Natural killer cell (primary cell): ENCODE measurements around the gene CD58. TPM values are rescaled to one million over a fixed set of nuclear protein-coding genes. Genes with fewer than 3 reads are reported as not detected.
A peak's percentile ranks its signal among the peaks of the same experiment; 100 is the strongest.

Experiments
- ATAC-seq, 3 donors: fragments of 150-1000 bp in 2 of 3; fragments of 200-7000 bp in 1 of 3; cut with Tn5 transposase; 1 replicate in 1 of 3; 2 replicates in 2 of 3; pipeline ENCODE4 v1.10.0; 2021; ENCODE audit warnings: mild to moderate bottlenecking in 2 of 3, moderate library complexity in 2 of 3
- DNase-seq, 2 donors: peaks; one replicate each; pipeline versions ENCODE4 v3.0.0 to v3.0.0-alpha.2; 2013 to 2021; ENCODE audit warnings: mixed read lengths in 1 of 2
- H3K27ac ChIP-seq: one replicate; pipeline ENCODE4 v1.5.1; 2013; ENCODE audit warnings: mild to moderate bottlenecking, low read length
- H3K27me3 ChIP-seq: one replicate; pipeline ENCODE4 v1.6.1; 2013; ENCODE audit warnings: low read length; ENCODE audit not compliant: control insufficient read depth, insufficient read depth
- H3K36me3 ChIP-seq: one replicate; pipeline ENCODE4 v1.6.1; 2013; ENCODE audit warnings: low read length; ENCODE audit not compliant: control insufficient read depth, insufficient read depth
- H3K4me1 ChIP-seq: one replicate; pipeline ENCODE4 v1.6.1; 2013; ENCODE audit warnings: low read length; ENCODE audit not compliant: control insufficient read depth, insufficient read depth
- H3K4me3 ChIP-seq: one replicate; pipeline ENCODE4 v1.5.1; 2013; ENCODE audit warnings: low read length
- H3K9me3 ChIP-seq: one replicate; pipeline ENCODE4 v1.6.1; 2013; ENCODE audit warnings: low read length; ENCODE audit not compliant: control insufficient read depth, insufficient read depth
- H3K27ac Mint-ChIP-seq, 2 donors: one replicate each; pipeline ENCODE4 v1.8.0; 2022; ENCODE audit warnings: mild to moderate bottlenecking in 2 of 2, mixed read lengths in 2 of 2, moderate library complexity in 1 of 2
- H3K27me3 Mint-ChIP-seq, 2 donors: one replicate each; pipeline ENCODE4 v1.8.0; 2022; ENCODE audit warnings: low read depth in 2 of 2, mixed read lengths in 2 of 2
- H3K36me3 Mint-ChIP-seq: one replicate; pipeline ENCODE4 v1.8.0; 2022; ENCODE audit warnings: mixed read lengths
- H3K4me1 Mint-ChIP-seq, 2 donors: one replicate each; pipeline ENCODE4 v1.8.0; 2022; ENCODE audit warnings: mixed read lengths in 2 of 2
- H3K4me3 Mint-ChIP-seq: one replicate; pipeline ENCODE4 v1.8.0; 2022; ENCODE audit warnings: mild to moderate bottlenecking, moderate library complexity, mixed read lengths
- H3K9me3 Mint-ChIP-seq, 2 donors: one replicate each; pipeline ENCODE4 v1.8.0; 2022; ENCODE audit warnings: mixed read lengths in 2 of 2
- CTCF ChIP-seq: fragments of 200-600 bp; IDR thresholded peaks from one replicate; pipeline ENCODE4 v1.8.0; 2022; ENCODE audit warnings: antibody characterized with exemption
- WGBS: methylation state at CpG from one replicate; pipeline ENCODE4 v1.1.7; 2013; ENCODE audit warnings: missing lambda C conversion rate; ENCODE audit not compliant: insufficient coverage; 5-methylcytosine and 5-hydroxymethylcytosine counted together
- intact Hi-C: fragments of 100-400 bp; cut with micrococcal nuclease; formaldehyde crosslinking; loops from one replicate; pipeline ENCODE4 v1.14.2; 2022
- total RNA-seq, 4 donors: library from RNA; stranded (reverse); fragments of 120-200 nt in 1 of 4; gene quantifications; one replicate each; pipeline versions ENCODE4 v1.2.3 to v1.2.4, GENCODE V29; 2013 to 2022

Gene CD58
- total RNA-seq, 3 donors from 2014 or later (not counting 1 experiment from before 2014, with no cell fraction given) = 27.4 to 34.0 (median 28.6) TPM

- no peaks in the 10 kb centered on the region for H3K9me3 Mint-ChIP-seq
- peaks cover 42 to 49% of the 10 kb centered on the region in 2 donors for H3K27me3 Mint-ChIP-seq
- ATAC-seq = no peak
- H3K4me3 Mint-ChIP-seq = peak overlapping the region; percentile 5
- H3K27ac ChIP-seq = no peak overlapping the region
- H3K4me1 Mint-ChIP-seq = peaks cover 16 to 27% of the 10 kb centered on the region in 2 donors
- no peaks in the 10 kb centered on the region for H3K36me3 ChIP-seq
- 79% methylated on average over 5 of the region's 5 CpGs for WGBS
- peaks cover 7% of the 10 kb centered on the region for H3K27me3 ChIP-seq
- no peaks in the 10 kb centered on the region for H3K36me3 Mint-ChIP-seq
- H3K4me3 ChIP-seq = no peak overlapping the region
- no peak for DNase-seq
- H3K9me3 ChIP-seq = no peaks in the 10 kb centered on the region
- H3K27ac Mint-ChIP-seq = no peak overlapping the region
- peaks cover 19% of the 10 kb centered on the region for H3K4me1 ChIP-seq
- TF ChIP-seq CTCF = no peak
- intact Hi-C loops = no loop called here
Measured at GRCh38 chr1:116587501-116588227, 16.8 kb upstream of the CD58 start.

- Mint-ChIP-seq H3K27ac (no peak overlapping the region), H3K9me3 (no peaks in the 10 kb centered on the region), H3K4me3 (no peak overlapping the region), H3K27me3 (peaks cover 44 to 49% of the 10 kb centered on the region in 2 donors), H3K36me3 (no peaks in the 10 kb centered on the region), H3K4me1 (peaks cover 16 to 27% of the 10 kb centered on the region in 2 donors)
- intact Hi-C loops = no loop called here
- Histone ChIP-seq H3K27me3 (peaks cover 7% of the 10 kb centered on the region), H3K36me3 (no peaks in the 10 kb centered on the region), H3K9me3 (no peaks in the 10 kb centered on the region), H3K27ac (no peak overlapping the region), H3K4me3 (no peak overlapping the region), H3K4me1 (peaks cover 19% of the 10 kb centered on the region)
- WGBS = 68% methylated on average over 3 of the region's 3 CpGs
- no peak for TF ChIP-seq CTCF
- ATAC-seq (no peak), DNase-seq (no peak)
Measured at GRCh38 chr1:116586741-116587143, 15.9 kb upstream of the CD58 start.

DNA sequence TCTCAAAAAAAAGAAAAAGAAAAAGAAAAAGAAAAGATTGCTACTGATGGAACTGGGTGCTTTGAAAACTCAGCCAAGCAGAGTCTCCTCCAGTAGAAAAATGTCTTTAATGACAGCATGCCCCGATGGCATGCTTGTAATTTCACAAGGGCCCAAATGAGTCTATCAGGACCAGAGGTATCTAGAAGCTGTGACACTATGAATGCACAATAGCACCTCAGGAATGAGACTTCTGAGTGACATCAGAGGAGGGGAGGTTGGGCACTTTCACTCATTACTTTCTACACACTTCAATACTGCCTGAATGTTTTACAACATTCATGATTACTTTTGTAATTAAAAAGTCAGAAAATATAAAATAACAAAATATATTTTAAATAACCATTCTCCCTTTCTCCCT, 15.1 kb upstream of the CD58 start:
- DNase-seq (no peak), ATAC-seq (no peak)
- Mint-ChIP-seq H3K9me3 (no peaks in the 10 kb centered on the region), H3K27ac (no peak overlapping the region), H3K4me1 (peaks cover 16 to 27% of the 10 kb centered on the region in 2 donors), H3K27me3 (peaks cover 44 to 49% of the 10 kb centered on the region in 2 donors), H3K36me3 (no peaks in the 10 kb centered on the region), H3K4me3 (no peak overlapping the region)
- WGBS = 52% methylated on average over 1 of the region's 1 CpG
- H3K4me3 ChIP-seq = no peak overlapping the region
- no peaks in the 10 kb centered on the region for H3K36me3 ChIP-seq
- peaks cover 19% of the 10 kb centered on the region for H3K4me1 ChIP-seq
- H3K27ac ChIP-seq = no peak overlapping the region
- no peak for TF ChIP-seq CTCF
- peaks cover 7% of the 10 kb centered on the region for H3K27me3 ChIP-seq
- intact Hi-C loops = no loop called here
- H3K9me3 ChIP-seq = no peaks in the 10 kb centered on the region
